Gastroesophageal sphincter (tissue), 4 donors: ENCODE results near the gene SP8. TPM values are rescaled to one million over a fixed set of nuclear protein-coding genes. Genes with fewer than 3 reads are reported as not detected.
"Not testable (repeated sequence)": the region's sequence is repeated elsewhere in the genome, so short reads cannot be mapped to it uniquely, and the experiment has no call there.

Experiments used
- ATAC-seq: fragments of 150-250 bp; one replicate; pipeline ENCODE4 v1.9.1; 2016; ENCODE audit warnings: mild to moderate bottlenecking, moderate library complexity
- H3K27ac ChIP-seq, 4 donors: fragments of 200-600 bp; sonication (generic) in 3 of 4; 1 replicate in 3 of 4; 2 replicates in 1 of 4; pipeline ENCODE4 v1.5.1; 2016 to 2019
- H3K27me3 ChIP-seq: fragments of 200-600 bp; sonication (generic); one replicate; pipeline ENCODE4 v1.5.1; 2019
- H3K36me3 ChIP-seq, 2 donors: fragments of 200-600 bp; sonication (generic); one replicate each; pipeline ENCODE4 v1.5.1; 2019; ENCODE audit warnings: control low read depth in 1 of 2
- H3K4me1 ChIP-seq, 3 donors: fragments of 200-600 bp; sonication (generic); 1 replicate in 2 of 3; 2 replicates in 1 of 3; pipeline ENCODE4 v1.5.1; 2016 to 2019; ENCODE audit warnings: control low read depth in 2 of 3
- H3K4me3 ChIP-seq, 2 donors: fragments of 200-600 bp; sonication (generic); one replicate each; pipeline ENCODE4 v1.5.1; 2019; ENCODE audit warnings: mild to moderate bottlenecking in 1 of 2, moderate library complexity in 1 of 2
- H3K9me3 ChIP-seq, 3 donors: fragments of 200-600 bp; sonication (generic); one replicate each; pipeline ENCODE4 v1.5.1; 2017 to 2019; ENCODE audit warnings: control low read depth in 2 of 3
- CTCF ChIP-seq, 4 experiments: fragments of 200-600 bp in 2 of 4; fragments of 450-650 bp in 2 of 4; sonication (generic) in 1 of 4; IDR thresholded peaks; one replicate each; pipeline ENCODE4 v1.5.1; 2017 to 2019; ENCODE audit warnings: antibody characterized with exemption in 4 of 4, mild to moderate bottlenecking in 2 of 4, moderate library complexity in 2 of 4
- EP300 ChIP-seq: sonication (generic); formaldehyde crosslinking; IDR thresholded peaks from one replicate; pipeline ENCODE4 v1.6.1; 2017; ENCODE audit warnings: antibody characterized with exemption, mild to moderate bottlenecking
- POLR2A ChIP-seq, 2 donors: fragments of 450-650 bp; IDR thresholded peaks; one replicate each; pipeline ENCODE4 v1.6.1; 2017; ENCODE audit warnings: antibody characterized with exemption in 2 of 2, mild to moderate bottlenecking in 2 of 2, moderate library complexity in 1 of 2
- POLR2AphosphoS5 ChIP-seq: sonication (generic); formaldehyde crosslinking; IDR thresholded peaks from one replicate; pipeline ENCODE4 v1.6.1; 2017; ENCODE audit warnings: antibody characterized with exemption
- WGBS, 2 donors: methylation state at CpG; one replicate each; pipeline ENCODE4 v1.1.5; 2018; ENCODE audit warnings: low coverage in 1 of 2; 5-methylcytosine and 5-hydroxymethylcytosine counted together
- total RNA-seq, 4 donors: library from RNA; depleted of rRNA; stranded (reverse); fragments of >200 nt; gene quantifications; one replicate each; pipeline ENCODE4 v1.1.0, GENCODE V29; 2016

SP8 gene
- total RNA-seq, 4 donors from 2014 or later: not detected

- TF ChIP-seq POLR2AphosphoS5: no peak
- TF ChIP-seq EP300: no peak
- TF ChIP-seq POLR2A (IDR thresholded peaks at IDR 0.05): no peak
- no peak for TF ChIP-seq CTCF (IDR thresholded peaks at IDR 0.05)
- ATAC-seq: no peak
- peaks cover 24% of the 10 kb centered on the region for H3K27me3 ChIP-seq
- H3K27ac ChIP-seq: no peak overlapping the region
- no peaks in the 10 kb centered on the region for H3K9me3 ChIP-seq
- H3K4me3 ChIP-seq: no peak overlapping the region
- no peaks in the 10 kb centered on the region for H3K4me1 ChIP-seq
- H3K36me3 ChIP-seq: no peaks in the 10 kb centered on the region
These were observed 44.8 kb upstream of the SP8 start for GRCh38 chr7:20831451-20831850.

GRCh38 chr7:20828947-20829346 lies 42.3 kb upstream of the SP8 start:
- no peak overlapping the region for H3K27ac ChIP-seq
- ATAC-seq: no peak
- peaks cover 32% of the 10 kb centered on the region for H3K27me3 ChIP-seq
- H3K4me1 ChIP-seq: no peaks in the 10 kb centered on the region
- TF ChIP-seq POLR2AphosphoS5 (no peak), EP300 (no peak), CTCF (IDR thresholded peaks at IDR 0.05) (no peak), POLR2A (IDR thresholded peaks at IDR 0.05) (no peak)
- no peaks in the 10 kb centered on the region for H3K36me3 ChIP-seq
- no peaks in the 10 kb centered on the region for H3K9me3 ChIP-seq
- no peak overlapping the region for H3K4me3 ChIP-seq
- 73 to 89% methylated on average over 3 of the region's 3 CpGs for WGBS, 2 donors

GRCh38 chr7:20827172-20827571 lies 40.5 kb upstream of the SP8 start:
- Histone ChIP-seq H3K36me3 (no peaks in the 10 kb centered on the region), H3K27ac (no peak overlapping the region), H3K27me3 (peaks cover 28% of the 10 kb centered on the region), H3K4me3 (no peak overlapping the region), H3K9me3 (no peaks in the 10 kb centered on the region), H3K4me1 (no peaks in the 10 kb centered on the region)
- ATAC-seq: no peak
- no peak for TF ChIP-seq CTCF (IDR thresholded peaks at IDR 0.05)
- no peak for TF ChIP-seq POLR2AphosphoS5
- TF ChIP-seq EP300: no peak
- no peak for TF ChIP-seq POLR2A (IDR thresholded peaks at IDR 0.05)
- WGBS, 2 donors: 77 to 89% methylated on average over 7 to 8 of the region's 9 CpGs

GRCh38 chr7:20826243-20826642 lies 39.6 kb upstream of the SP8 start:
- Histone ChIP-seq H3K27me3 (peaks cover 28% of the 10 kb centered on the region), H3K27ac (no peak overlapping the region), H3K4me1 (no peaks in the 10 kb centered on the region), H3K36me3 (no peaks in the 10 kb centered on the region), H3K9me3 (no peaks in the 10 kb centered on the region), H3K4me3 (no peak overlapping the region)
- TF ChIP-seq POLR2A (IDR thresholded peaks at IDR 0.05): no peak
- TF ChIP-seq POLR2AphosphoS5: no peak
- no peak for TF ChIP-seq EP300
- no peak for TF ChIP-seq CTCF (IDR thresholded peaks at IDR 0.05)
- WGBS, 2 donors: 26% methylated on average over 2 of the region's 3 CpGs; no CpG with 5 or more reads in 1 of the 2 donors
- no peak for ATAC-seq

- H3K36me3 ChIP-seq: no peaks in the 10 kb centered on the region
- 56 to 70% methylated on average over 2 of the region's 2 CpGs for WGBS, 2 donors
These were observed 38.9 kb upstream of the SP8 start for GRCh38 chr7:20825555-20825954.

GRCh38 chr7:20821390-20821789 lies 34.7 kb upstream of the SP8 start:
- not testable (repeated sequence) for H3K4me1 ChIP-seq, H3K27me3 ChIP-seq, H3K4me3 ChIP-seq, ATAC-seq, H3K27ac ChIP-seq, H3K9me3 ChIP-seq, H3K36me3 ChIP-seq
- 100% methylated on average over 1 to 2 of the region's 3 CpGs for WGBS, 2 donors

More at GRCh38 chr7:20825555-20825954, 38.9 kb upstream of the SP8 start:
- H3K27me3 ChIP-seq: peaks cover 26% of the 10 kb centered on the region
- H3K4me1 ChIP-seq: no peaks in the 10 kb centered on the region
- H3K27ac ChIP-seq: no peak overlapping the region
- no peak for ATAC-seq
- H3K4me3 ChIP-seq: no peak overlapping the region
- TF ChIP-seq POLR2A (IDR thresholded peaks at IDR 0.05): no peak
- TF ChIP-seq CTCF (IDR thresholded peaks at IDR 0.05): no peak
- no peak for TF ChIP-seq EP300
- no peak for TF ChIP-seq POLR2AphosphoS5
- H3K9me3 ChIP-seq: no peaks in the 10 kb centered on the region
